ENCODE measurements around the gene SPDEF.

The SPDEF gene

DNA sequence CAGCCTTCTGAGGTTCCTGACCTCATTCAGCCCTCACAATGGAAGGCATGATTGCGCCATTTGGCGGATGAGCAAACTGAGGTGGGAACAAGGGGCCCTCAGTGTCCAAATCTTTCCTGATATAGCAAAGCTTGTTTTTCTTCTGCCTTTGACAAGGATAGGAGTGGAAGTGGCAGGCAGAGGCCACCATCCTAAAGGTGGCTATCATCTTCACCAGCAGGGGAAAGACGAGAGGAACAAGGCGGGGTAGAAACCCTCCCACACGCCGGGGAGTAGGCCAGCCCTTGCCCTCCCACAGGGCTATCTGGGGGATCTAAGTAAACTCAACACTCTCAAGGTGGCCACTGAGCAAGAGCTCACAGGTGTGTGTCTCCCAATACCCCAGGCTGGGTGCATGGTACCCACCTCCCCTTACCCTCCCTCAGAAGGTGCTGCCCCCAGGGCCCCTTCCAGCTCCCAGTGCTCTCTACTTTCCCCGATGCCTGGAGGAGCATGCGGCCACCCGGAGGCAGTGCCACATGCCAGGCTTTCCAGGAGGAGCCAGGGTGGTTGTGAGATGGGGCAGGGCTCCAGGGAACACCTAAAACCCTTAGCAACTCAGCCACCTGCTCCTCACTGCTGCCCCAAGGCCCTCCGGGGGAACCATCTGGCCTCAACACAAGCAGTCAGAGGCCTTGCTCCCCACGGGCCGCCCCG is 11.2 kb downstream of the SPDEF start:
- no peak for DNase-seq (ENCODE audit: low read depth in 3 of 3)

DNA sequence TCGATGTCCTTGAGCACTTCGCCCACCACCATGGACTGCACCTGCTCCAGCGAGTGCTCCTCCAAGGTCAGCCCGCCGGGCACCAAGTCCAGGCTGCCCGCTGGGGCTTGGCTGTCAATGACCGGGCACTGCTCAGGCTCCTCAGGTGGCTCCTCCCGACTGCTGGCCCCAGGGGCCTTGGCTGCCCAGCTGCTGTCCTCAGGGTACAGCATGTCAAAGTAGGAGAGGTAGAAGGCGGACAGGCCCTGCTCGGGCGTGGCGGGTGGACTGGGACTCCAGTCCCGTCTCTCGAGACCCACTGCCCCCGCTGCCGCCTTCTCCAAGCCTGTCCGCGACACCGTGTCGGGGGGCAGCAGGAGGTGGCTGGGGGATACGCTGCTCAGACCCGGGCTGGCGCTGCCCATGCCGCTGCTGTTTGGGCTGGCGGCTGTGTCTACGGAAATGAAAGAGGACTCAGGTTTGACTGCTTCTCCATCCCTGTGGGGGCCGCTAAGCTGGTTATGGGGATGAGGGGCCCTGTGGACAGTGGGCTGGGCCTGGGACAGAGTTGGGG is 12.0 kb downstream of the SPDEF start:
- DNase-seq (ENCODE audit: low read depth in 3 of 3), result no peak

GRCh38 chr6:34543421-34543820 is 12.7 kb downstream of the SPDEF start:
- no peak for DNase-seq (ENCODE audit: low read depth in 3 of 3)

DNA sequence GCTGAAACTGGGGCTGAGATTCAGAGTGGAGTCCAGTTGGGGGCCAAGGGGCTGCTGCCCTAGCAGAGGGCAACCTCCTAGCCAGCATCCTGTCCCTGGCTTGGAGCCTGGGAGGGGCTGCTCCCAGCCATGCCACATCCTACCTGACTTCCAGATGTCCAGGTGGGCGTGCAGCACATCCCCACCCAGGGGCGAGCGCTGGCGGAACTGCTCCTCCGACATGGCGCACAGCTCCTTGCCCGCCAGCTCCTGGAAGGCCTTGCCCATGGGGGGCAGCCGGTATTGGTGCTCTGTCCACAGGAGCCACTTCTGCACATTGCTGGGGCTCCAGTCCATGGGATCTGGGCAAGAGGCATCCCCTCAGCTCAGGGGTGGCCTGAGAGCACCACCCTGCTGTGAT is 15.3 kb downstream of the SPDEF start:
- no peak for DNase-seq (ENCODE audit: low read depth in 3 of 3)

GRCh38 chr6:34540222-34540621 is 15.9 kb downstream of the SPDEF start:
- no peak for DNase-seq (ENCODE audit: low read depth in 3 of 3)

DNA sequence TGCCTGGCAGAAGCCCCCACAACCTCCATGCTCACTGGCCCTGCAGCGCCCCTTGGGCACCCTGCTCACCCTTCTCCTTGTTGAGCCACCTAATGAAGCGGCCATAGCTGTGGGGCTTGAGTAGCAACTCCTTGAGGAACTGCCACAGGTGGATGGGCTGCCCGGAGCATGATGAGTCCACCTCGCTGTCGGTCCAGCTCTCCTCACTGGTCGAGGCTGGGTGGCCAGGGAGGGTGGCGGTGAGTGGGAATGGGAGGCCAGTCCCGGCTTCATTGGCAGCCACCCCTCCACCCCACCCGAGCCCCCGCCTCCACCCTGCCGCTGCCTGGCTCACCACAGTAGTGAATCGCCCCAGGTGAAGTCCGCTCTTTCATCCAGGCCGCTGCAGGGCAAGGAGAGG is 16.9 kb downstream of the SPDEF start:
- no peak for DNase-seq (ENCODE audit: low read depth in 3 of 3)

DNA sequence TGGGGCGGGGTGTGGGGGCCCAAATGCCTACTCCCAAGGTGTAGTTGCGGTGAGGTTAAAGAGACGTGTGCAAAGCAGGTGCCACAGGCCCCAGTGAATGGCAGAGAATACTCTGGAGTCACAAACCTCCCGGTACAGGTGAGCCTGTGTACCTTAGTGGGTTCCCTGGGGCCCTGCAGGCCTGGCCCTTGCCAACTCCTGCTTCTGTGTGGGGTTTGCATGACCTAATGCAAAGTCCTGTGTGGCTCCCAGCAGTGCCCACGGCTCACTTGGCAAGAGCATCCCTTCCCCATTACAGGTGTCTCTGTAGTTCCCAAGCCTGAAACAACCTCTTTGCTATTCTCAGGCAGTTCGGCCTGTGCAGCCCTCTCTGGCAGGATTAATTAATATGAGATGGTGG is 17.5 kb downstream of the SPDEF start:
- no peak for DNase-seq (ENCODE audit: low read depth in 3 of 3)

GRCh38 chr6:34537922-34538550 is 18.1 kb downstream of the SPDEF start:
- no peak for DNase-seq (ENCODE audit: low read depth in 3 of 3)

GRCh38 chr6:34536959-34537848 is 18.9 kb downstream of the SPDEF start:
- no peak for DNase-seq (ENCODE audit: low read depth in 3 of 3)

DNA sequence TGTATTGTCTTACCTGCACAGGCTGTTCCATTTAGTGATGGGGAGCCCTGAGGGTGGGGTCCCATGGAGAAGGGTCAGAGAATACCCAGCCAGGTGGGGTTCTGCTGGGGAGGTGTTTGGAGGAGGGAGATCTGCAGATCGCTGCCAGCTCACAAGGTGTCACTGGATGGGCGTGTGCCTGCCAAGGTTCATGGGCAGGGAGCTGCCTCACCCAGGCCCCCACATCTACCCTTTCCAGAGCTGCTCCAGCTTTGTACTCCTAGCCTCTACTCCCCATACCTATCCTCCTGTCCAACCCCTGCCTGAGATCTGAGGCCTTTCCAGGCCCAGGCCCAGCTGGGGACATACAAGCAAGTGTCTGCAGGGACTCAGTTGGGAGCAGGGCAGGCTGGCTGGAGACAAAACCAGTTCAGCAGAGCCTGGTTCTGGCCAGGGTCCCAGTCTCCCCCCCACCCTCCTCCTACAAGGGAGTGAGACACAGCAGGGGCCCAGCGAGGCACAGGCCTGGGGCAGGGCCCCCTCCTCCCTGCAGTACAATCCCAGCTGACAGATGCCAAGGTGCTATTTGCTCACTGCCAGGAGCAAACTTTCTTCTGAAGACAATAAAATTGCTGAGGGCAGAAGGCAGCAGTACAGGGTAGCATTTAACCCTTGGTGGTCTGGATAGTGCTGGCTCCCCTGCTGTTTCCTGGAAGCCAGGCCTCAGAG is 19.7 kb downstream of the SPDEF start:
- DNase-seq (ENCODE audit: low read depth in 3 of 3), result no peak

- no peak for DNase-seq (ENCODE audit: low read depth in 3 of 3)
Observed at GRCh38 chr6:34535646-34536045, 20.5 kb downstream of the SPDEF start.

GRCh38 chr6:34535199-34535598 is 20.9 kb downstream of the SPDEF start:
- no peak for DNase-seq (ENCODE audit: low read depth in 3 of 3)

DNA sequence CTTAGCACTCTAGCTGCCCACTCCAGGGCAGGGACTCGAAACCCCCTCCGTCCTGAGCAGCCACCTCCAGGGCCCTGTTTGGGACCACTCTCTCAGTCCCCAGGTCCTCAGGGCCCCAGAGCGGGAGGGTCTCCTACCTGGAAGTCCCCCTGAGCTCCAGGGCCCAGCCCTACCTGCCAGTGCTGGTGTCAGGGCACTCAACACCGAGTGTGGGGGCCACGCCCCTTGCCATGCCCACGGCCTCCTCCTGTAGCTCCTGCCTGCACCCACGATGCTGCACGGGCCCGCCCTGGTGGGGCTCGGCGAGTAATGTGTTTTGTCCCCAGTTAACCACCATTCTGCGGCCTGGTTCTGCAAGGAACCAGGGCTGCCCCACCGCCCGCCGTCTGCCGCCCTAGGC is 21.5 kb downstream of the SPDEF start:
- no peak for DNase-seq (ENCODE audit: low read depth in 3 of 3)

GRCh38 chr6:34534146-34534545 is 22.0 kb downstream of the SPDEF start:
- no peak for DNase-seq (ENCODE audit: low read depth in 3 of 3)

DNA sequence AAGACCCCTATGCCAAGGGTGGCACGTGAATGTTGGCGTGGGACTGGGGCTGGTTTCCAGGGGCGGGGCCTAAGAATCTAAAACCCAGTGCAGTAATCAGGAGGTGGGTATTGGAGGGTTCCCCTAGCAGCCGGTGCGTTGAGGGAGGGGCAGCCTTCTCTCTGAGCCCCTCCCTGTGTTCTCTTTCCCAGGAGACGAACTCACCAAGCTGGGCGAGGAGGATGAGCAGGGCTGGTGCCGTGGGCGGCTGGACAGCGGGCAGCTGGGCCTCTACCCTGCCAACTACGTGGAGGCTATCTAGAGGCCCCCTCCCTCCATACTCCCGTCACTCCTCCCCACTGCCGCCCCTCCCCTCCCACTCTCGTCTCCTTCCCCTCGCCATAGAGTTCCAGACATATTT is 23.9 kb downstream of the SPDEF start:
- DNase-seq (ENCODE audit: low read depth in 3 of 3), result no peak

GRCh38 chr6:34531580-34532201 is 24.4 kb downstream of the SPDEF start:
- DNase-seq (ENCODE audit: low read depth in 3 of 3), result peak in 1 of 3 donors; percentile 7

DNA sequence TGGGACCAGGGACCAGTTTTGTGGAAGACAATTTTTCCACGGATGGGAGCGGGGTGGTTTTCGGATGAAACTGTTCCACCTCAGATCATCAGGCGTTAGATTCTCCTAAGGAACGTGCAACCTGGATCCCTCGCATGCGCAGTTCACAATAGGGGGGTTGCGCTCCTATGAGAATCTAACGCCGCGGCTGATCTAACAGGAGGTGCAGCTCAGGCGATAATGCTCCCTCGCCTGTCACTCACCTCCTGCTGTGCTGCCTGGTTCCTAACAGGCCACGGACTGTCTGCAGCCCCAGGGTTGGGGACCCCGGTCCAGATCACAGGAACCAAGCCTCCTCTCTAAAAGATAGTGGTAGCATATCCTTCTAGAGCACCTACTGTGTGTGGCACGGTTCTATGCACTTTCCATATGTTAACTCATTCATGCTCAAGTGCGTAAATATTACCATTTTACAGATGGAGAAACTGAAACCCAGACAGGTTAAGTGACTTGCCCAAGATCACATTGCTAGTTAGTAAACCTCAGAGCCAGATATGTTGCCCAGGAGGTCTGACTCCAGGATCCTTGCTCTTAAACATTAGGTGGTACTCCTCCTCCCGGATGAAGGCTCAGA is 25.3 kb downstream of the SPDEF start:
- DNase-seq (ENCODE audit: low read depth in 3 of 3), result no peak

- no peak for DNase-seq (ENCODE audit: low read depth in 3 of 3)
Observed at GRCh38 chr6:34529665-34530327, 26.3 kb downstream of the SPDEF start.

GRCh38 chr6:34528996-34529664 is 27.0 kb downstream of the SPDEF start:
- DNase-seq (ENCODE audit: low read depth in 3 of 3), result no peak
